K562 (cell line): ENCODE measurements around the gene SRPK2. TPM values are rescaled to one million over a fixed set of nuclear protein-coding genes. Genes with fewer than 3 reads are reported as not detected.

Source experiments
- E2F4 ChIP-seq: sonication (generic); formaldehyde crosslinking; IDR thresholded peaks from 2 replicates; pipeline ENCODE4 v1.8.0; 2022; ENCODE audit warnings: mild to moderate bottlenecking, low read depth, missing genetic modification reagents
- FOS ChIP-seq: IDR thresholded peaks from 3 replicates; pipeline ENCODE4 v1.6.1; 2011; ENCODE audit not compliant: insufficient read length; ENCODE audit errors: extremely low read depth
- KAT2B ChIP-seq: IDR thresholded peaks from one replicate; pipeline ENCODE4 v1.6.1; 2012; ENCODE audit warnings: low read depth, mild to moderate bottlenecking, control low read depth, inconsistent platforms, low read length, moderate library complexity
- KHSRP ChIP-seq: fragments of 450-650 bp; IDR thresholded peaks from 2 replicates; pipeline ENCODE4 v1.6.1; 2017
- POLR2H ChIP-seq: IDR thresholded peaks from 2 replicates; pipeline ENCODE4 v1.6.1; 2016; ENCODE audit warnings: missing genetic modification characterization, low read depth, mild to moderate bottlenecking, control low read depth, missing compliant biosample characterization, moderate library complexity
- SUPT5H ChIP-seq: fragments of 450-650 bp; IDR thresholded peaks from 2 replicates; pipeline ENCODE4 v1.6.1; 2016
- ZFP30 ChIP-seq: fragments of 250-450 bp; sonication (Bioruptor Pico); IDR thresholded peaks from 2 replicates; pipeline ENCODE4 v1.8.0; 2022; ENCODE audit warnings: moderate library complexity, mild to moderate bottlenecking, inconsistent platforms, borderline replicate concordance
- ZNF431 ChIP-seq: sonication (generic); formaldehyde crosslinking; IDR thresholded peaks from 2 replicates; pipeline ENCODE4 v1.8.0; 2022; ENCODE audit warnings: mild to moderate bottlenecking, missing genetic modification reagents
- polyA plus RNA-seq, 8 experiments: library from polyadenylated mRNA; depleted of rRNA in 4 of 8; stranded (reverse) in 5 of 8; unstranded in 3 of 8; fragments of >200 nt; fragmentation: Nextera tagmentation in 2 of 8; fragmentation: Illumina TruSeq in 1 of 8; extraction: Ambion mirVana in 2 of 8; extraction: Trizol in 1 of 8; gene quantifications; 2 replicates each; pipeline versions ENCODE4 v1.2.1 to v1.2.3, GENCODE V29; 2011 to 2014; ENCODE audit warnings: inconsistent platforms in 1 of 8, missing spikeins in 1 of 8
- total RNA-seq, 7 experiments: library from RNA; depleted of rRNA in 6 of 7; stranded (reverse); fragments of >200 nt in 6 of 7; fragmentation: Illumina TruSeq in 2 of 7; extraction: Trizol in 2 of 7; gene quantifications; 2 replicates each; pipeline versions ENCODE4 v1.2.1 to v1.2.3, GENCODE V29; 2011 to 2021; ENCODE audit warnings: low replicate concordance in 1 of 7
- TF ChIP-seq, protein P1 (sequence below): fragments of 200-600 bp; sonication (generic); IDR thresholded peaks from one replicate; pipeline ENCODE4 v1.6.1; 2012; ENCODE audit warnings: mild to moderate bottlenecking, low read depth, low read length, inconsistent platforms
- TF ChIP-seq, protein P2 (sequence below): fragments of 450-650 bp; IDR thresholded peaks from one replicate; pipeline ENCODE4 v1.6.1; 2018; ENCODE audit warnings: mild to moderate bottlenecking, moderate library complexity; ENCODE audit not compliant: partially characterized antibody

The SRPK2 gene
- total and polyA plus RNA-seq, 9 of the 15 experiments (the other 6 are each of a cell fraction or from before 2014, with no cell fraction given), result 21.5 to 44.7 (median 33.3) TPM

GRCh38 chr7:105388356-105389087 lies at the start of gene SRPK2 (continued):
- TF ChIP-seq, protein P1, sequence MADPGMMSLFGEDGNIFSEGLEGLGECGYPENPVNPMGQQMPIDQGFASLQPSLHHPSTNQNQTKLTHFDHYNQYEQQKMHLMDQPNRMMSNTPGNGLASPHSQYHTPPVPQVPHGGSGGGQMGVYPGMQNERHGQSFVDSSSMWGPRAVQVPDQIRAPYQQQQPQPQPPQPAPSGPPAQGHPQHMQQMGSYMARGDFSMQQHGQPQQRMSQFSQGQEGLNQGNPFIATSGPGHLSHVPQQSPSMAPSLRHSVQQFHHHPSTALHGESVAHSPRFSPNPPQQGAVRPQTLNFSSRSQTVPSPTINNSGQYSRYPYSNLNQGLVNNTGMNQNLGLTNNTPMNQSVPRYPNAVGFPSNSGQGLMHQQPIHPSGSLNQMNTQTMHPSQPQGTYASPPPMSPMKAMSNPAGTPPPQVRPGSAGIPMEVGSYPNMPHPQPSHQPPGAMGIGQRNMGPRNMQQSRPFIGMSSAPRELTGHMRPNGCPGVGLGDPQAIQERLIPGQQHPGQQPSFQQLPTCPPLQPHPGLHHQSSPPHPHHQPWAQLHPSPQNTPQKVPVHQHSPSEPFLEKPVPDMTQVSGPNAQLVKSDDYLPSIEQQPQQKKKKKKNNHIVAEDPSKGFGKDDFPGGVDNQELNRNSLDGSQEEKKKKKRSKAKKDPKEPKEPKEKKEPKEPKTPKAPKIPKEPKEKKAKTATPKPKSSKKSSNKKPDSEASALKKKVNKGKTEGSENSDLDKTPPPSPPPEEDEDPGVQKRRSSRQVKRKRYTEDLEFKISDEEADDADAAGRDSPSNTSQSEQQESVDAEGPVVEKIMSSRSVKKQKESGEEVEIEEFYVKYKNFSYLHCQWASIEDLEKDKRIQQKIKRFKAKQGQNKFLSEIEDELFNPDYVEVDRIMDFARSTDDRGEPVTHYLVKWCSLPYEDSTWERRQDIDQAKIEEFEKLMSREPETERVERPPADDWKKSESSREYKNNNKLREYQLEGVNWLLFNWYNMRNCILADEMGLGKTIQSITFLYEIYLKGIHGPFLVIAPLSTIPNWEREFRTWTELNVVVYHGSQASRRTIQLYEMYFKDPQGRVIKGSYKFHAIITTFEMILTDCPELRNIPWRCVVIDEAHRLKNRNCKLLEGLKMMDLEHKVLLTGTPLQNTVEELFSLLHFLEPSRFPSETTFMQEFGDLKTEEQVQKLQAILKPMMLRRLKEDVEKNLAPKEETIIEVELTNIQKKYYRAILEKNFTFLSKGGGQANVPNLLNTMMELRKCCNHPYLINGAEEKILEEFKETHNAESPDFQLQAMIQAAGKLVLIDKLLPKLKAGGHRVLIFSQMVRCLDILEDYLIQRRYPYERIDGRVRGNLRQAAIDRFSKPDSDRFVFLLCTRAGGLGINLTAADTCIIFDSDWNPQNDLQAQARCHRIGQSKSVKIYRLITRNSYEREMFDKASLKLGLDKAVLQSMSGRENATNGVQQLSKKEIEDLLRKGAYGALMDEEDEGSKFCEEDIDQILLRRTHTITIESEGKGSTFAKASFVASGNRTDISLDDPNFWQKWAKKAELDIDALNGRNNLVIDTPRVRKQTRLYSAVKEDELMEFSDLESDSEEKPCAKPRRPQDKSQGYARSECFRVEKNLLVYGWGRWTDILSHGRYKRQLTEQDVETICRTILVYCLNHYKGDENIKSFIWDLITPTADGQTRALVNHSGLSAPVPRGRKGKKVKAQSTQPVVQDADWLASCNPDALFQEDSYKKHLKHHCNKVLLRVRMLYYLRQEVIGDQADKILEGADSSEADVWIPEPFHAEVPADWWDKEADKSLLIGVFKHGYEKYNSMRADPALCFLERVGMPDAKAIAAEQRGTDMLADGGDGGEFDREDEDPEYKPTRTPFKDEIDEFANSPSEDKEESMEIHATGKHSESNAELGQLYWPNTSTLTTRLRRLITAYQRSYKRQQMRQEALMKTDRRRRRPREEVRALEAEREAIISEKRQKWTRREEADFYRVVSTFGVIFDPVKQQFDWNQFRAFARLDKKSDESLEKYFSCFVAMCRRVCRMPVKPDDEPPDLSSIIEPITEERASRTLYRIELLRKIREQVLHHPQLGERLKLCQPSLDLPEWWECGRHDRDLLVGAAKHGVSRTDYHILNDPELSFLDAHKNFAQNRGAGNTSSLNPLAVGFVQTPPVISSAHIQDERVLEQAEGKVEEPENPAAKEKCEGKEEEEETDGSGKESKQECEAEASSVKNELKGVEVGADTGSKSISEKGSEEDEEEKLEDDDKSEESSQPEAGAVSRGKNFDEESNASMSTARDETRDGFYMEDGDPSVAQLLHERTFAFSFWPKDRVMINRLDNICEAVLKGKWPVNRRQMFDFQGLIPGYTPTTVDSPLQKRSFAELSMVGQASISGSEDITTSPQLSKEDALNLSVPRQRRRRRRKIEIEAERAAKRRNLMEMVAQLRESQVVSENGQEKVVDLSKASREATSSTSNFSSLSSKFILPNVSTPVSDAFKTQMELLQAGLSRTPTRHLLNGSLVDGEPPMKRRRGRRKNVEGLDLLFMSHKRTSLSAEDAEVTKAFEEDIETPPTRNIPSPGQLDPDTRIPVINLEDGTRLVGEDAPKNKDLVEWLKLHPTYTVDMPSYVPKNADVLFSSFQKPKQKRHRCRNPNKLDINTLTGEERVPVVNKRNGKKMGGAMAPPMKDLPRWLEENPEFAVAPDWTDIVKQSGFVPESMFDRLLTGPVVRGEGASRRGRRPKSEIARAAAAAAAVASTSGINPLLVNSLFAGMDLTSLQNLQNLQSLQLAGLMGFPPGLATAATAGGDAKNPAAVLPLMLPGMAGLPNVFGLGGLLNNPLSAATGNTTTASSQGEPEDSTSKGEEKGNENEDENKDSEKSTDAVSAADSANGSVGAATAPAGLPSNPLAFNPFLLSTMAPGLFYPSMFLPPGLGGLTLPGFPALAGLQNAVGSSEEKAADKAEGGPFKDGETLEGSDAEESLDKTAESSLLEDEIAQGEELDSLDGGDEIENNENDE, result no peak
- TF ChIP-seq POLR2H (tag), result no peak
- TF ChIP-seq ZNF431, result no peak
- TF ChIP-seq FOS, result no peak
- TF ChIP-seq E2F4 (CRISPR knock-in tag), result no peak
- TF ChIP-seq, protein P2, sequence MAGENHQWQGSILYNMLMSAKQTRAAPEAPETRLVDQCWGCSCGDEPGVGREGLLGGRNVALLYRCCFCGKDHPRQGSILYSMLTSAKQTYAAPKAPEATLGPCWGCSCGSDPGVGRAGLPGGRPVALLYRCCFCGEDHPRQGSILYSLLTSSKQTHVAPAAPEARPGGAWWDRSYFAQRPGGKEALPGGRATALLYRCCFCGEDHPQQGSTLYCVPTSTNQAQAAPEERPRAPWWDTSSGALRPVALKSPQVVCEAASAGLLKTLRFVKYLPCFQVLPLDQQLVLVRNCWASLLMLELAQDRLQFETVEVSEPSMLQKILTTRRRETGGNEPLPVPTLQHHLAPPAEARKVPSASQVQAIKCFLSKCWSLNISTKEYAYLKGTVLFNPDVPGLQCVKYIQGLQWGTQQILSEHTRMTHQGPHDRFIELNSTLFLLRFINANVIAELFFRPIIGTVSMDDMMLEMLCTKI, result no peak
- no peak for TF ChIP-seq KAT2B
- TF ChIP-seq KHSRP, result no peak
- TF ChIP-seq SUPT5H, result no peak
- no peak for TF ChIP-seq ZFP30 (CRISPR knock-in tag)
